B cell (primary cell): ENCODE measurements around the gene PDE11A. TPM values are rescaled to one million over a fixed set of nuclear protein-coding genes. Genes with fewer than 3 reads are reported as not detected.

Experiments
- ATAC-seq: fragments of 200-7000 bp; cut with Tn5 transposase; one replicate; pipeline ENCODE4 v1.10.0; 2021; ENCODE audit warnings: low read depth, mild to moderate bottlenecking, moderate number of reproducible peaks, moderate library complexity
- CTCF ChIA-PET: fragments of 350-600 bp; sonication (Branson Sonifier 250); formaldehyde crosslinking; loops from one replicate; lab custom pipeline; 2021; ENCODE audit warnings: antibody characterized with exemption, inconsistent platforms; lab: Charles Lee
- POLR2A ChIA-PET: fragments of 350-600 bp; sonication (Branson Sonifier 250); formaldehyde crosslinking; loops from one replicate; lab custom pipeline; 2021; ENCODE audit warnings: antibody characterized with exemption; lab: Charles Lee
- DNase-seq: peaks from one replicate; pipeline ENCODE4 v3.0.0; 2013
- H2AFZ ChIP-seq: 2 replicates; pipeline ENCODE4 v1.6.1; 2012; ENCODE audit warnings: mild to moderate bottlenecking, low read depth, low read length; ENCODE audit not compliant: insufficient read depth, poor library complexity, severe bottlenecking
- H3K27ac ChIP-seq, 2 donors: 1 replicate in 1 of 2; 2 replicates in 1 of 2; pipeline ENCODE4 v1.5.1; 2012 to 2013; ENCODE audit warnings: low read length in 2 of 2, mild to moderate bottlenecking in 2 of 2, moderate library complexity in 1 of 2
- H3K27me3 ChIP-seq, 4 experiments: fragments of 200-600 bp in 1 of 4; sonication (generic) in 1 of 4; replicated peaks in 1 of 4; 1 replicate in 2 of 4; 2 replicates in 2 of 4; pipeline versions ENCODE4 v1.6.1 to v1.7.0; 2013 to 2016; ENCODE audit warnings: low read length in 3 of 4, mild to moderate bottlenecking in 2 of 4, mixed read lengths in 1 of 4, moderate library complexity in 1 of 4; ENCODE audit not compliant: insufficient read depth in 4 of 4, control insufficient read depth in 3 of 4; ENCODE audit errors: control extremely low read depth in 1 of 4
- H3K36me3 ChIP-seq, 2 experiments: replicated peaks in 1 of 2; 1 replicate in 1 of 2; 2 replicates in 1 of 2; pipeline versions ENCODE4 v1.6.1 to v1.7.1; 2013; ENCODE audit warnings: low read length in 1 of 2; ENCODE audit not compliant: insufficient read depth in 2 of 2, control insufficient read depth in 1 of 2; ENCODE audit errors: control extremely low read depth in 1 of 2, extremely low read depth in 1 of 2
- H3K4me1 ChIP-seq, 2 donors: fragments of 200-600 bp in 1 of 2; sonication (generic) in 1 of 2; 1 replicate in 1 of 2; 2 replicates in 1 of 2; pipeline versions ENCODE4 v1.5.1 to v1.6.1; 2013 to 2017; ENCODE audit warnings: low read length in 2 of 2; ENCODE audit not compliant: control insufficient read depth in 2 of 2, insufficient read depth in 2 of 2
- H3K4me2 ChIP-seq: replicated peaks from 2 replicates; pipeline ENCODE3; 2012; ENCODE audit warnings: mild to moderate bottlenecking, low read depth, low read length; ENCODE audit not compliant: poor library complexity, severe bottlenecking
- H3K4me3 ChIP-seq, 5 experiments: fragments of 200-600 bp in 1 of 5; sonication (generic) in 1 of 5; 1 replicate in 3 of 5; 2 replicates in 2 of 5; pipeline versions ENCODE4 v1.5.1 to v1.7.0; 2011 to 2016; ENCODE audit warnings: low read length in 4 of 5, mild to moderate bottlenecking in 4 of 5, low read depth in 2 of 5, control low read depth in 1 of 5, moderate library complexity in 1 of 5; ENCODE audit not compliant: insufficient read depth in 1 of 5; ENCODE audit errors: control extremely low read depth in 1 of 5, extremely low read depth in 1 of 5
- H3K79me2 ChIP-seq: fragments of 200-600 bp; sonication (generic); one replicate; pipeline ENCODE4 v1.6.0; 2016; ENCODE audit warnings: low read length; ENCODE audit not compliant: control insufficient read depth, insufficient read depth
- H3K9ac ChIP-seq: fragments of 200-600 bp; sonication (generic); 2 replicates; pipeline ENCODE4 v1.6.1; 2017; ENCODE audit warnings: mild to moderate bottlenecking, low read length, moderate library complexity
- H3K9me3 ChIP-seq, 3 donors: one replicate each; pipeline versions ENCODE4 v1.6.1 to v1.7.1; 2013; ENCODE audit warnings: low read length in 2 of 3; ENCODE audit not compliant: control insufficient read depth in 2 of 3, insufficient read depth in 1 of 3; ENCODE audit errors: control extremely low read depth in 1 of 3
- H4K20me1 ChIP-seq: 2 replicates; pipeline ENCODE4 v1.6.0; 2012; ENCODE audit warnings: mild to moderate bottlenecking, low read length; ENCODE audit not compliant: insufficient read depth, control insufficient read depth, poor library complexity, severe bottlenecking
- H3K27ac Mint-ChIP-seq: one replicate; pipeline ENCODE4 v1.8.0; 2021; ENCODE audit warnings: mixed read lengths
- H3K27me3 Mint-ChIP-seq: one replicate; pipeline ENCODE4 v1.8.0; 2021; ENCODE audit warnings: mixed read lengths
- H3K4me1 Mint-ChIP-seq: one replicate; pipeline ENCODE4 v1.8.0; 2021; ENCODE audit warnings: mixed read lengths
- H3K4me3 Mint-ChIP-seq: one replicate; pipeline ENCODE4 v1.8.0; 2021; ENCODE audit warnings: mixed read lengths
- H3K9me3 Mint-ChIP-seq: one replicate; pipeline ENCODE4 v1.8.0; 2022; ENCODE audit warnings: mixed read lengths; ENCODE audit not compliant: insufficient read depth
- EZH2 ChIP-seq: IDR thresholded peaks from 2 replicates; pipeline ENCODE4 v1.6.1; 2012; ENCODE audit warnings: borderline replicate concordance, low read depth, mild to moderate bottlenecking, moderate library complexity, low read length; ENCODE audit not compliant: insufficient read depth, poor library complexity, severe bottlenecking
- WGBS: methylation state at CpG from one replicate; pipeline ENCODE4 v1.1.5; 2013; ENCODE audit warnings: missing lambda C conversion rate; ENCODE audit not compliant: insufficient coverage; 5-methylcytosine and 5-hydroxymethylcytosine counted together
- intact Hi-C: fragments of 100-400 bp; cut with micrococcal nuclease; formaldehyde crosslinking; loops from one replicate; pipeline ENCODE4 v1.10.0; 2022
- polyA plus RNA-seq: library from polyadenylated mRNA; depleted of rRNA; stranded (reverse); fragments of >200 nt; gene quantifications from 2 replicates; pipeline ENCODE4 v1.2.3, GENCODE V29; 2012
- total RNA-seq, 2 donors: library from RNA; stranded (reverse); fragments of 120-200 nt in 1 of 2; gene quantifications; 1 replicate in 1 of 2; 2 replicates in 1 of 2; pipeline versions ENCODE4 v1.2.3 to v1.2.4, GENCODE V29; 2013 to 2022
- TF ChIP-seq, protein P1 (sequence below): fragments of 200-600 bp; IDR thresholded peaks from one replicate; pipeline ENCODE4 v1.8.0; 2022; ENCODE audit warnings: antibody characterized with exemption, mild to moderate bottlenecking

The PDE11A gene
- total and polyA plus RNA-seq, 2 donors (not counting 1 experiment from before 2014, with no cell fraction given), result 0.25 TPM; not detected in 1

DNA sequence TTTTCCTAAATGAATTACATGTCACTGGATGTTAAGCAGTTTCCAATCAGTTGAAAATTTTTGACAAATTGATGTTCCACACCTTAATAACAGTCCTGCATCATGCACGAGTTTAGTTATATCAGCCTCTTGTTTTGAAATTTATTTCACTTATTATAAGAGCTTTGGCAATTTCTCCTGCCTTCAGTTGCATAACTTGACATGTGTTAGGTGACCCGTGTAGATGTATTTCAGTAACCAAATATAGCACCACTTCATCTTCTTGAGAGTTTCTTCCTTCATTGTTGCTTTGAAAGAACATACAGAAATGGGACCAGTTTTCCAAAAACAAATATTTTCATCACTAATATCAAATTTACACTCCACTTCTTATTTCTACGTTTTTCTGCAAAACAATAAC is 202.7 kb downstream of the PDE11A start:
- H4K20me1 ChIP-seq, result no peaks in the 10 kb centered on the region
- H3K4me1 ChIP-seq, result no peaks in the 10 kb centered on the region
- H3K27me3 ChIP-seq, result no peaks in the 10 kb centered on the region
- ATAC-seq (no peak), DNase-seq (no peak)
- no peak overlapping the region for H3K4me2 ChIP-seq
- H3K9ac ChIP-seq, result no peak overlapping the region
- no peaks in the 10 kb centered on the region for H3K9me3 Mint-ChIP-seq
- intact Hi-C loops, result no loop called here
- H3K79me2 ChIP-seq, result no peaks in the 10 kb centered on the region
- no peak overlapping the region for H3K4me3 Mint-ChIP-seq
- no peaks in the 10 kb centered on the region for H3K36me3 ChIP-seq
- no peak overlapping the region for H2AFZ ChIP-seq
- CTCF ChIA-PET, result no interaction called here
- H3K27ac Mint-ChIP-seq, result no peak overlapping the region
- no peaks in the 10 kb centered on the region for H3K4me1 Mint-ChIP-seq
- H3K27me3 Mint-ChIP-seq, result no peaks in the 10 kb centered on the region
- no peaks in the 10 kb centered on the region for H3K9me3 ChIP-seq
- no peak overlapping the region for H3K4me3 ChIP-seq
- POLR2A ChIA-PET, result no interaction called here
- H3K27ac ChIP-seq, result no peak overlapping the region
- 100% methylated on average over 2 of the region's 3 CpGs for WGBS
- TF ChIP-seq, protein P1, sequence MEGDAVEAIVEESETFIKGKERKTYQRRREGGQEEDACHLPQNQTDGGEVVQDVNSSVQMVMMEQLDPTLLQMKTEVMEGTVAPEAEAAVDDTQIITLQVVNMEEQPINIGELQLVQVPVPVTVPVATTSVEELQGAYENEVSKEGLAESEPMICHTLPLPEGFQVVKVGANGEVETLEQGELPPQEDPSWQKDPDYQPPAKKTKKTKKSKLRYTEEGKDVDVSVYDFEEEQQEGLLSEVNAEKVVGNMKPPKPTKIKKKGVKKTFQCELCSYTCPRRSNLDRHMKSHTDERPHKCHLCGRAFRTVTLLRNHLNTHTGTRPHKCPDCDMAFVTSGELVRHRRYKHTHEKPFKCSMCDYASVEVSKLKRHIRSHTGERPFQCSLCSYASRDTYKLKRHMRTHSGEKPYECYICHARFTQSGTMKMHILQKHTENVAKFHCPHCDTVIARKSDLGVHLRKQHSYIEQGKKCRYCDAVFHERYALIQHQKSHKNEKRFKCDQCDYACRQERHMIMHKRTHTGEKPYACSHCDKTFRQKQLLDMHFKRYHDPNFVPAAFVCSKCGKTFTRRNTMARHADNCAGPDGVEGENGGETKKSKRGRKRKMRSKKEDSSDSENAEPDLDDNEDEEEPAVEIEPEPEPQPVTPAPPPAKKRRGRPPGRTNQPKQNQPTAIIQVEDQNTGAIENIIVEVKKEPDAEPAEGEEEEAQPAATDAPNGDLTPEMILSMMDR, result no peak
- TF ChIP-seq EZH2, result no peak

GRCh38 chr2:177869209-177869608 is 203.4 kb downstream of the PDE11A start:
- intact Hi-C loops, result no loop called here
- Histone ChIP-seq H4K20me1 (no peaks in the 10 kb centered on the region), H3K4me1 (no peaks in the 10 kb centered on the region), H3K4me3 (no peak overlapping the region), H3K4me2 (no peak overlapping the region), H3K79me2 (no peaks in the 10 kb centered on the region), H3K27me3 (no peaks in the 10 kb centered on the region), H2AFZ (no peak overlapping the region), H3K9me3 (no peaks in the 10 kb centered on the region), H3K36me3 (no peaks in the 10 kb centered on the region), H3K9ac (no peak overlapping the region), H3K27ac (no peak overlapping the region)
- DNase-seq (no peak), ATAC-seq (no peak)
- H3K4me3 Mint-ChIP-seq, result no peak overlapping the region
- no peaks in the 10 kb centered on the region for H3K4me1 Mint-ChIP-seq
- 82% methylated on average over 2 of the region's 3 CpGs for WGBS
- ChIA-PET POLR2A (no interaction called here), CTCF (no interaction called here)
- H3K9me3 Mint-ChIP-seq, result no peaks in the 10 kb centered on the region
- TF ChIP-seq EZH2, result no peak
- TF ChIP-seq, protein P1, result no peak
- H3K27me3 Mint-ChIP-seq, result no peaks in the 10 kb centered on the region
- no peak overlapping the region for H3K27ac Mint-ChIP-seq
